SK-N-SH (cell line): ENCODE measurements around the gene STAG2. TPM values are rescaled to one million over a fixed set of nuclear protein-coding genes. Genes with fewer than 3 reads are reported as not detected.

ENCODE experiments used
- ELF1 ChIP-seq: IDR thresholded peaks from 2 replicates; pipeline ENCODE4 v1.4.0; 2012
- EP300 ChIP-seq, 2 experiments: IDR thresholded peaks; 2 replicates each; pipeline versions ENCODE4 v1.4.0 to v1.6.1; 2012; ENCODE audit warnings: borderline replicate concordance in 1 of 2, low read depth in 1 of 2, low read length in 1 of 2
- FOSL2 ChIP-seq: IDR thresholded peaks from 2 replicates; pipeline ENCODE4 v1.4.0; 2012; ENCODE audit warnings: low read depth, mild to moderate bottlenecking, moderate library complexity, borderline replicate concordance
- FOXJ3 ChIP-seq: sonication (generic); formaldehyde crosslinking; IDR thresholded peaks from 2 replicates; pipeline ENCODE4 v1.5.1; 2020; ENCODE audit warnings: mild to moderate bottlenecking, missing genetic modification reagents
- FOXM1 ChIP-seq: IDR thresholded peaks from 2 replicates; pipeline ENCODE4 v1.4.0; 2012; ENCODE audit warnings: low read depth, mild to moderate bottlenecking
- GABPA ChIP-seq: IDR thresholded peaks from 2 replicates; pipeline ENCODE4 v1.4.0; 2012; ENCODE audit warnings: low read depth, mild to moderate bottlenecking
- GATA2 ChIP-seq: sonication (generic); formaldehyde crosslinking; IDR thresholded peaks from 2 replicates; pipeline ENCODE4 v1.5.0; 2020; ENCODE audit warnings: mild to moderate bottlenecking, missing genetic modification reagents
- IRF3 ChIP-seq: fragments of 150-350 bp; IDR thresholded peaks from 2 replicates; pipeline ENCODE4 v1.6.1; 2016; ENCODE audit warnings: mild to moderate bottlenecking, low read depth, low read length
- MEF2A ChIP-seq: IDR thresholded peaks from 2 replicates; pipeline ENCODE4 v1.4.0; 2012; ENCODE audit warnings: low read depth, borderline replicate concordance
- NFIC ChIP-seq: IDR thresholded peaks from 2 replicates; pipeline ENCODE4 v1.4.0; 2012; ENCODE audit warnings: borderline replicate concordance
- PBX3 ChIP-seq: IDR thresholded peaks from 2 replicates; pipeline ENCODE4; 2012
- POLR2AphosphoS5 ChIP-seq: IDR thresholded peaks from 2 replicates; pipeline ENCODE4 v1.6.1; 2012; ENCODE audit warnings: low read depth, low read length
- RAD21 ChIP-seq: IDR thresholded peaks from 2 replicates; pipeline ENCODE4 v1.6.1; 2012; ENCODE audit warnings: mild to moderate bottlenecking, low read length
- SIN3A ChIP-seq: IDR thresholded peaks from 2 replicates; pipeline ENCODE4 v1.6.1; 2012; ENCODE audit warnings: low read depth, mild to moderate bottlenecking, low read length, moderate library complexity, borderline replicate concordance
- SMC3 ChIP-seq: IDR thresholded peaks from 2 replicates; pipeline ENCODE4 v1.6.1; 2012; ENCODE audit warnings: low read depth, low read length, improper control_type of control experiment
- TAF1 ChIP-seq: IDR thresholded peaks from 2 replicates; pipeline ENCODE4 v1.6.1; 2012; ENCODE audit warnings: low read depth, mild to moderate bottlenecking, low read length, moderate library complexity, borderline replicate concordance
- TEAD4 ChIP-seq: IDR thresholded peaks from 2 replicates; pipeline ENCODE4 v1.4.0; 2012; ENCODE audit warnings: mild to moderate bottlenecking, borderline replicate concordance; ENCODE audit not compliant: insufficient read depth
- USF1 ChIP-seq: IDR thresholded peaks from 2 replicates; pipeline ENCODE4 v1.4.0; 2012; ENCODE audit warnings: low read depth, borderline replicate concordance
- USF2 ChIP-seq: fragments of 150-350 bp; IDR thresholded peaks from 2 replicates; pipeline ENCODE4 v1.6.1; 2017; ENCODE audit warnings: antibody characterized with exemption, low read length, low read depth, borderline replicate concordance
- YY1 ChIP-seq: IDR thresholded peaks from 2 replicates; pipeline ENCODE4 v1.4.0; 2012; ENCODE audit warnings: low read depth, mild to moderate bottlenecking
- polyA plus RNA-seq, 3 experiments: library from polyadenylated mRNA; depleted of rRNA; stranded (reverse); fragments of >200 nt; gene quantifications; 2 replicates each; pipeline ENCODE4 v1.2.3, GENCODE V29; 2012

Gene STAG2
- polyA plus RNA-seq, 1 of the 3 experiments (the other 2 are of a cell fraction): 11.3 TPM

- TF ChIP-seq NFIC (0 out of 2 replicates have a peak, but pooled peaks have one; percentile 56), PBX3 (peak; percentile 73), FOSL2 (peak; percentile 43; the same call in 1 of the 2 replicates), IRF3 (no peak), MEF2A (no peak), GATA2 (CRISPR knock-in tag) (no peak), TAF1 (peak; percentile 68; the same call in 1 of the 2 replicates), FOXJ3 (CRISPR knock-in tag) (no peak), SMC3 (no peak), USF1 (no peak), GABPA (no peak), POLR2AphosphoS5 (no peak; the same call in 1 of the 2 replicates), FOXM1 (no peak), RAD21 (no peak; the same call in 1 of the 2 replicates), USF2 (no peak), SIN3A (peak; percentile 73; the same call in 1 of the 2 replicates), YY1 (peak; percentile 41; the same call in 1 of the 2 replicates), TEAD4 (0 out of 2 replicates have a peak, but pooled peaks have one; percentile 4), ELF1 (no peak; the same call in 1 of the 2 replicates), EP300 (IDR thresholded peaks at IDR 0.05; ENCODE audit: borderline replicate concordance in 1 of 2, low read depth in 1 of 2, low read length in 1 of 2) (peak in 1 of 2 experiments; percentile 45; a peak in 2 of 4 replicates)
- TF ChIP-seq, all 33 proteins: peak for 16
Observed at GRCh38 chrX:123962794-123963373, 1.4 kb downstream of the STAG2 start (continued).
